Mucosa of stomach (tissue), 1 donor: ENCODE results near the gene CELF2.
"Not testable (repeated sequence)": the region's sequence is repeated elsewhere in the genome, so short reads cannot be mapped to it uniquely, and the experiment has no call there.

Experiments used
- H3K27me3 ChIP-seq: one replicate; pipeline ENCODE4 v1.7.0; 2013; ENCODE audit warnings: mild to moderate bottlenecking, low read length; ENCODE audit not compliant: control insufficient read depth, insufficient read depth
- H3K36me3 ChIP-seq: one replicate; pipeline ENCODE4 v1.7.0; 2013; ENCODE audit warnings: low read length; ENCODE audit not compliant: control insufficient read depth, insufficient read depth
- H3K4me1 ChIP-seq: one replicate; pipeline ENCODE4 v1.7.0; 2013; ENCODE audit warnings: mild to moderate bottlenecking, low read length; ENCODE audit not compliant: control insufficient read depth, insufficient read depth
- H3K4me3 ChIP-seq: one replicate; pipeline ENCODE4 v1.7.0; 2013; ENCODE audit warnings: low read length
- H3K9ac ChIP-seq: one replicate; pipeline ENCODE4 v1.7.0; 2013; ENCODE audit warnings: mild to moderate bottlenecking, low read length, moderate library complexity
- H3K9me3 ChIP-seq: one replicate; pipeline ENCODE4 v1.7.0; 2013; ENCODE audit warnings: mild to moderate bottlenecking, low read length, moderate library complexity; ENCODE audit not compliant: control insufficient read depth
- donor health status: Pancreatic carcinoma.

Gene CELF2

DNA sequence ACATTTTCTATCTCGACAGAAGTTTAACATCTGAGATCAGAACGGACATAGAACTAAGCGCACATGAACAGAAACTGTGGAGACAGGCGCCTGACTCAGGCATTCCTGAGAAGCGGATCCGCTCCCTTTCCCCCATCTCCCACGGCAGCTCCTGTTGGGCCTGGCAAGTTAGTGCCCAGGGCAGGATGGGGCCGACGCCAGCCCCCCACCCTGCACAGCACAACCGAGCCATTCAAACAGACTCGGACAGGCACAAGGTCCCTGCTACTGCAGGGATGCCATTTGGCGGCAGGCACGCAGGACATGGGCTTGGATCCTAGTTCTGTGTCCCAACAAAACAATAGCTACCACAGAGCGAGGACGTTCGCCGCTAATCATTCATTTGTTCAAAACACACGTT lies 322.0 kb downstream of the CELF2 start:
- no peaks in the 10 kb centered on the region for H3K27me3 ChIP-seq
- H3K4me1 ChIP-seq: peaks cover 6% of the 10 kb centered on the region
- no peak overlapping the region for H3K4me3 ChIP-seq
- H3K36me3 ChIP-seq: no peaks in the 10 kb centered on the region
- H3K9me3 ChIP-seq: no peaks in the 10 kb centered on the region
- no peak overlapping the region for H3K9ac ChIP-seq

DNA sequence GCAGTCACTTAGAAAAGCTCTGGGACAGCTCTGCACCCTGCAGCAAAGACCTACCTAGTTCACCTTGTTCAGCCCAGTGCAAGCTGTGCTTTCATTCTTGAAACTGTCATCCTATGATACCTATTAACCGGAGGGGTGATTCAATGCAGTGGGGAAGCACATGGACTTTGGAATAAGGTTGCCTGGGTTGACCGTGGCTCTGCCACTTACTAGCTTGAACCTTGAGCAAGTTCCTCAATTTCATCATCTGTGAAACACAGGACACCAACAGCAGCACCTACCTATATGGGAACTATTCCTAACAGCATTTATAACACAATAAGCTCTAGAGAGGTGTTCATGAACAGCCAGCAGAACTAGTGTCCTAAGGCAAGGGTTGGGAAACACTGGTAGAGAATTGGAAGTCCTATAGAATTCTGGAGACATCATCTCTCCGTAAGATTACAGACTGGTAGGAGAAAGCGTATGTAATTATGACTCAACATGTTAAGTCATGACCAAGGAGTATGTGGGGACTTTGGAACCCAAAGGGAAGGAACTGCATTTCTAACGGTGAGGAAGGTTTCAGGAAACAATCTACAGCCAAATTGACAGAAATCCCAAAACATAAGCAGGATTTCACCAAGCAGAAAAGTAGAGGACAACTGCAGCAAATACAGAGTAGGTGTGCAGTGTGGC lies 323.8 kb downstream of the CELF2 start:
- H3K9me3 ChIP-seq: no peaks in the 10 kb centered on the region
- H3K27me3 ChIP-seq: no peaks in the 10 kb centered on the region
- no peak overlapping the region for H3K4me3 ChIP-seq

DNA sequence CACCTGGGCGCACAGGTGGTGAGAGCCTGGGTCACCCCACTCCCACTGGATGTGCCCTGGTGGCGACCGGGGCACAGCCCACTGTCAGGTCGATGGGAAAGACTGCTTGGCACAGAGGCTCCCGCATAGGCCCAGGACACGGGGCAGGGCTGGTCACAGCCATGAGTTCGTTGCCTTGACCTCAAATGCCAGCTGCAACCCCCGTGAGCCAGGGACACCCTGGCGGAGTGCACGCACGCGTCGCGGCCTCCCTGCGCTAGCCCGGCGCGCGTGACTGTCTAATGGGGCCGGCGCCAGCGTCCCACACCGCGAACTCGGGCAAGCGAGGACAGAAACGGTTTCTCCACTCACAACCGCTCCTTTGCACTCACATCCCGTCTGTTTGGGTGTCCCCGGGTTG lies 326.4 kb downstream of the CELF2 start:
- Histone ChIP-seq H3K9ac (no peak overlapping the region), H3K9me3 (no peaks in the 10 kb centered on the region)

More for the DNA sequence above, 323.8 kb downstream of the CELF2 start:
- Histone ChIP-seq H3K9ac (no peak overlapping the region), H3K4me1 (no peaks in the 10 kb centered on the region), H3K36me3 (no peaks in the 10 kb centered on the region)

DNA sequence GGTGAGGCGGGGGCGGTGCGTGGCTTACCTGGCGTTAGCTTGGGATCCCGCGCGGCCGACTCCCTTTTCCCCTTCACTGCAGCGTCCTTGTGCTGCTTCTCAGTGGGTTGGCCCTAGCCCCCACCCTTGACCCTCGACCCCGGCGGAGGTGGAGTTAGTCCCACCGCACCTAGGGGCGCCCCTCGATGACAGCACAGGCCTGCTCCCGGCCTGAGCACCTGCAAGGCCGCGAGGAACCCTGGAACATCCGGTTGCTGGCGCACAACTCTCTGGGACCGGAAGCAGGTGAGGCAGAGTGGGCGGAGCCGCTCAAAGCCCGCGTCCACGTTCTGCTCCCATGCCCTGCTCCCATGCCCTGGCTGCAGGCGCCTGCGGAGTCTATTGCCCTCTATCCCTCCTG lies 326.9 kb downstream of the CELF2 start:
- Histone ChIP-seq H3K36me3 (no peaks in the 10 kb centered on the region), H3K4me1 (no peaks in the 10 kb centered on the region), H3K9me3 (no peaks in the 10 kb centered on the region), H3K27me3 (no peaks in the 10 kb centered on the region), H3K9ac (no peak overlapping the region), H3K4me3 (no peak overlapping the region)

More for the DNA sequence above, 326.4 kb downstream of the CELF2 start:
- Histone ChIP-seq H3K27me3 (no peaks in the 10 kb centered on the region), H3K4me3 (no peak overlapping the region), H3K4me1 (no peaks in the 10 kb centered on the region), H3K36me3 (no peaks in the 10 kb centered on the region)

DNA sequence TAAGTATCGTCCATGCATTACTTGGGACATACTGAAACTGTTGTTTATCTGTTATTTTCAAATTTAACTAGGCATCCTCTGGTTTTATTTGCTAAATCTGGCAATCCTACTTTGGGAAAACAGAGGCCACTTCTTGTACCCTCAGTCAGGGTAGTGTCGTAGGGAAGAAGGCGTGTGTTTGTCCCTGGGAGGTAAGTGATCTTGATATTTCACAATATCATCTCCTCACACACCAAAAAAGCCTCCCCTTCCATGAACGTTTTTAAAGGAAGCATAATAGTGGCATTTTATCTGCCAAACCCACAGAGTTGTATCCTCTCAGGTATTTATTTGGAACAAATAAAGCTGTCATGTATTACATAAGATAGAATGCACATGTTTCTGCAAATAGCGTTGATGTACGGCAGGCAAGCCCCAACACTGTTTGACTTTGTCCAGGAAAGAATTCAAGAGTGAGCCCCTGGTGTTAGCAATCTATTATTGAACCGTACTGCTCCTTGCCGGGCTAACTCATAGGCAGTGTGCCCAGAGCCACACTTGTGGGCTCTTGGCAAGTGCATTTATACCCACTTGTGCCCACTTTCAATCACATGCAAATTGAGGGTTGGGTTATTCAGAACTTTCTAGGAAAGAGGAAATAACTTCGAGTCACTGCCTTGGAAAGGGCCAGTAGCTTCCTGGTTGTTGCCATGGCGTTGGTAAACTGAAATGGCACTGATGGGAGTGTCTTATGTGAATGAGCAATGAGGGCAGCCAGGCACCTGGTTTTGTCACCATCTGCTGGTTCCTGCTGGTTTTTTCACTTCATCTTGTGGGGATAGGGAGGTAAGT lies 327.8 kb downstream of the CELF2 start:
- Histone ChIP-seq H3K4me1 (no peaks in the 10 kb centered on the region), H3K27me3 (no peaks in the 10 kb centered on the region), H3K4me3 (no peak overlapping the region), H3K9ac (no peak overlapping the region), H3K9me3 (no peaks in the 10 kb centered on the region), H3K36me3 (no peaks in the 10 kb centered on the region)

DNA sequence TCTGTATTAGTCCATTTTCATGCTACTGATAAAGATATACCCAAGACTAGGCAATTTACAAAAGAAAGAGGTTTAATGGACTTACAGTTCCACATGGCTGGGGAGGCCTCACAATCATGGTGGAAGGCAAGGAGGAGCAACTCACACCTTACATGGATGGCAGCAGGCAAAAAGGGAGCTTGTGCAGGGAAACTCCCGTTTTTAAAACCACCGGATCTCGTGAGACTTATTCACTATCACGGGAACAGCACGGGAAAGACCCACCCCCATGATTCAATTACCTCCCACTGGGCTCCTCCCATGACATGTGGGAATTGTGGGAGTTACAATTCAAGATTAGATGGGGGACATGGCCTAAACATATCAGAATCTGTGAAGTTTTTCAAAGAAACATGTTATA lies 329.9 kb downstream of the CELF2 start:
- not testable (repeated sequence) for H3K36me3 ChIP-seq, H3K27me3 ChIP-seq, H3K4me3 ChIP-seq, H3K9ac ChIP-seq, H3K9me3 ChIP-seq, H3K4me1 ChIP-seq

DNA sequence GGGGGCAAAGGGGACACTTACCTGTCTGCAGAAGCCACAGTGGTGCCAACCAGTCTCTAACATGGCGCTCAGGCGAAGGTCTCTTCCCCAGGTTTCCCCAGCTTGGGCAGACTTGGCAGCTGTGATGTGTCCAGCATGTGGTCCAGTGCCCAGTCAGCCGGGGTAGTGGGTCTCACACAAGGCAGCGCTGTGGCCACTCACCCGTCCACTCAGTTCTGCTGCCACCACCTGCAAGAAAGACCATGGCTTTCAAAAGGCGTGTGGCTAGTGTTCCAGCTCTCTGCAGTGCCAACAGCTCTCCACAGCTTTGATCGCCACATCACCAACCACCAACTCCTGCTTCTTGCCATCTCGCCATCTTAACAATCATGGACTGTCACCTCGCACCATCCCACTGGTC lies 334.1 kb downstream of the CELF2 start:
- no peaks in the 10 kb centered on the region for H3K27me3 ChIP-seq
- no peak overlapping the region for H3K4me3 ChIP-seq
- no peak overlapping the region for H3K9ac ChIP-seq
- no peaks in the 10 kb centered on the region for H3K4me1 ChIP-seq
- no peaks in the 10 kb centered on the region for H3K9me3 ChIP-seq
- H3K36me3 ChIP-seq: no peaks in the 10 kb centered on the region

DNA sequence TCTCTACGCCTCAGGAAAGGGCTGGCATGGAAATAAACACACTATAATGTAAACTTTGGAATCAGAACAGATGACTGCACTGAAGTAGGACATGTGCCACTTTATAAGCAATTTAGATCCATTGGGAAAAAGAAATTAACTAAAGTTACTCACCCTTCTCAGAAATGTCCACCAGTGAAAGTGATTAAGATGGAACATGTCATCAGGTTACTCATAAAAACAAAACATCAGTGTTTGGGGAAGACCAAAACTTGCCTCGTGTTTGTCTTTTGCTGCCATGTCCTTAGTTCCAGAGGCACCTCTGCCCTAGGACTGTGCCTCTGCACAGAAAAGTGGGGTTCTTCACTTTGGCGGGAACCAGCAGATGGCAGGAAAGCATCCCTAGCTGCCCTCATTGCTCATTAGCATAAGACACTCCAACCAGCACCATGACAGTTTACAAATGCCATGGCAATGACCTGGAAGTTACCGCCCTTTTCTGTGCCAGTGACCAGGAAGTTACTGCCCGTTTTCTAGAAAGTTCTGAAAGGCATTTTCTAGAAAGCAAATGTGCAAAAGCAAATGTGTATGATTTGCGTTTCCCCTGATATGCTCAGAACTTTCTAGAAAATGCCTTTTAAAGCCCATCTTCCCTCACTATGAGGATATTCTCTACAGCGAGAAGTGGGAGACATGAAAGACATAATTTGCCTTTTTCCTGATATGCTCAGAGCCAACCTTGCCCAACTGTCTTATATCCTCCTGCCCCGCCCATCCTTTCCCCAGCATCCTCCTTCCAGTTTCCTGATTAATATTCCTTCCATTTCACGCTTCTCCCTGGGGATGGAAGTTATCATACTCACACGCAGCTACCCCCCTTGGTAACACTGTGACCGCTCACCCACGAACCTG lies 335.6 kb downstream of the CELF2 start:
- H3K9me3 ChIP-seq: no peaks in the 10 kb centered on the region
- H3K9ac ChIP-seq: no peak overlapping the region
- H3K27me3 ChIP-seq: no peaks in the 10 kb centered on the region
- H3K4me3 ChIP-seq: no peak overlapping the region
- H3K4me1 ChIP-seq: no peaks in the 10 kb centered on the region
- no peaks in the 10 kb centered on the region for H3K36me3 ChIP-seq

DNA sequence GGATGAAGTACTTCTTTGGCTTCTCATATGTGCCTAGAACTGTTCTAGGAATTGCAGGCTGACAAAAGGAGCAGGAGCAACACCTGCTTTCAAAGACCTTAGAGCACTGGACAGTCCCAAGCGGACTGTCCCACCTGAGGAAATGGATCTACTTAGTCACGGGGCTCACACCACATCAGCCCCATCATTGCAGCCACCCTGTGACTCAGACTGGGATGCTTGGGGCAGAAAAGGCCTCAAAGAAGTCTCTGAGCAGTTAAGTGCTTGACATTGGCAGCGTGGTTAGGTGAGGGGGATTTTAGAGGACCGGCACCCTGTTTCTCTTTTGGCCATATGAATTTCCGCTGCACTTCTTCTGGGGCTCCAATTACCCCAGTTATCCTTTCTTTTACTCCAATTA lies 337.2 kb downstream of the CELF2 start:
- Histone ChIP-seq H3K9me3 (no peaks in the 10 kb centered on the region), H3K9ac (no peak overlapping the region)

DNA sequence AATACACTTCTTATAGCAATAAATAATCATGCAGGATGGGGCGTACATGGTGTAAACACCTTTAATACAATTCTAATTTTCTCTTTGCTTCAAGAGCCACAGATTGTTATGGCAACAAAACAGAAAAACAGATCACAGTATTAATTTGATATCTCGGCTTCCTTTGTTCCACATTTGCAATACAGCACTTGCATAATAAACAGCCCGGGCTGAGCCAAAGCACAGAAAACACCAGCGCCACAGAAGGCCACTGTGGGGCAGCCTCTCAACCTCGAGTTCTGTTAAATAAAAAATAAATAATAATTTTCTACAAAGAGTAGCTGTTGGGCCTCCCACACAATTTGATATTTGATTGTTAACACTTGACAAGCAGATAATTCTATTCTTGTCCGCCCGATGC lies 337.9 kb downstream of the CELF2 start:
- Histone ChIP-seq H3K27me3 (no peaks in the 10 kb centered on the region), H3K9ac (no peak overlapping the region), H3K36me3 (no peaks in the 10 kb centered on the region), H3K9me3 (no peaks in the 10 kb centered on the region), H3K4me3 (no peak overlapping the region), H3K4me1 (no peaks in the 10 kb centered on the region)

More for the DNA sequence above, 337.2 kb downstream of the CELF2 start:
- Histone ChIP-seq H3K27me3 (no peaks in the 10 kb centered on the region), H3K36me3 (no peaks in the 10 kb centered on the region), H3K4me1 (no peaks in the 10 kb centered on the region), H3K4me3 (no peak overlapping the region)

DNA sequence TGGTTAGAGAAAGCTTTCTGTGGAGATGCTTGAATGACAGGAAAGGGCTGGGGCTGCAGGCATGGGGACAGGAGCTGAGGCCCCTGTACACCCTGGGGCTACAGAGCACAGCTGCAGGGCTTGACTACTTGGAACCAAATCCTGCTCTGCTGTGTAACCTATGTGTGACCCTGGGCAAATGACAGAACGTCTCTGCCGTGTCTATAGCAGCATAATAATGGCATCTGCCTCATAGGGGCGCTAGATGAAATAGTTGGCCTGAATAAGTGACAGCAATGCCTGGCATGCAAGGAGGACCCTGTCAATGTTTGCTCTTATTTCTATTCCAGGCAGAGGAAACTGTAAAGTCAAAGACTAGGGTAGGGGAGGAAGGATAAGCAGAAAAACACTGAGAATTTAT lies 339.8 kb downstream of the CELF2 start:
- H3K9ac ChIP-seq: no peak overlapping the region
- H3K27me3 ChIP-seq: no peaks in the 10 kb centered on the region
- no peaks in the 10 kb centered on the region for H3K4me1 ChIP-seq
- H3K9me3 ChIP-seq: no peaks in the 10 kb centered on the region
- H3K4me3 ChIP-seq: no peak overlapping the region
- H3K36me3 ChIP-seq: no peaks in the 10 kb centered on the region

DNA sequence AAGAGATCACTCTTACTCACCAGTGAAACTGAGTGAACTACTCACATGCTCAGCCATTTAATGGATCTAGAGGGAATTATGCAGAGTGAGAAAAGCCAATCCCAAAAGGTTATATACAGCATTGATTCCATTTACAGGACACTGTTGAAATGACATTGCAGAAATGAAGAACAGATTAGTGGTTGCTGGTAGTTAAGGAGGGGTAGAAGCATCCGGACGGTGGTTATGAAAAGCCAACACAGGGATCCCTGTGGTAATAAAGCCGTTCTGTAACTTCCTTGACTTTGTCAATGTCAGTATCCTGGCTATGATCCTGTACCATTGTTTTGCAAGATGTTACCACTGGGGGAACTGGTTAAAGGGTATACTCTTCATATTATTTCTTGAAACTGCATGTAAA lies 340.3 kb downstream of the CELF2 start:
- Histone ChIP-seq H3K9ac (no peak overlapping the region), H3K4me3 (no peak overlapping the region), H3K36me3 (no peaks in the 10 kb centered on the region), H3K27me3 (no peaks in the 10 kb centered on the region), H3K4me1 (no peaks in the 10 kb centered on the region), H3K9me3 (no peaks in the 10 kb centered on the region)
